Fibroblast of lung (primary cell): ENCODE results near the gene CNKSR3. TPM values are rescaled to one million over a fixed set of nuclear protein-coding genes. Genes with fewer than 3 reads are reported as not detected.

Experiments
- DNase-seq, 2 donors: peaks; one replicate each; pipeline versions ENCODE4 v3.0.0 to v3.0.0-alpha.2; 2010; ENCODE audit warnings: low read depth in 2 of 2
- H2AFZ ChIP-seq: 2 replicates; pipeline ENCODE4 v1.5.1; 2012; ENCODE audit warnings: low read length, control low read depth, inconsistent platforms
- H3K27ac ChIP-seq: 2 replicates; pipeline ENCODE4 v1.5.1; 2011; ENCODE audit warnings: low read length, control low read depth; ENCODE audit not compliant: insufficient read depth
- H3K27me3 ChIP-seq: 2 replicates; pipeline ENCODE4 v1.5.1; 2011; ENCODE audit warnings: mild to moderate bottlenecking, low read length; ENCODE audit not compliant: control insufficient read depth, insufficient read depth
- H3K36me3 ChIP-seq: 2 replicates; pipeline ENCODE4 v1.5.1; 2011; ENCODE audit warnings: low read length; ENCODE audit not compliant: control insufficient read depth, insufficient read depth
- H3K4me1 ChIP-seq: 2 replicates; pipeline ENCODE4 v1.5.1; 2011; ENCODE audit warnings: low read length; ENCODE audit not compliant: control insufficient read depth, insufficient read depth; ENCODE audit errors: extremely low read depth
- H3K4me2 ChIP-seq: 2 replicates; pipeline ENCODE4 v1.5.1; 2011; ENCODE audit warnings: low read length, control low read depth; ENCODE audit not compliant: insufficient read depth; ENCODE audit errors: extremely low read depth
- H3K4me3 ChIP-seq, 4 experiments: fragments of 200-600 bp in 1 of 4; sonication (generic) in 1 of 4; replicated peaks in 1 of 4; 2 replicates each; pipeline ENCODE4 v1.5.1; 2011 to 2016; ENCODE audit warnings: low read length in 4 of 4, low read depth in 3 of 4, mild to moderate bottlenecking in 3 of 4, control low read depth in 2 of 4, inconsistent platforms in 1 of 4, mixed read lengths in 1 of 4; ENCODE audit not compliant: insufficient read depth in 1 of 4; ENCODE audit errors: control extremely low read depth in 1 of 4
- H3K79me2 ChIP-seq: 2 replicates; pipeline ENCODE4 v1.5.1; 2012; ENCODE audit warnings: mild to moderate bottlenecking, low read length, inconsistent platforms; ENCODE audit not compliant: control insufficient read depth, insufficient read depth
- H3K9ac ChIP-seq: 2 replicates; pipeline ENCODE4 v1.5.1; 2011; ENCODE audit warnings: mild to moderate bottlenecking, low read length, control low read depth; ENCODE audit not compliant: insufficient read depth
- H3K9me3 ChIP-seq: 2 replicates; pipeline ENCODE4 v1.5.1; 2012; ENCODE audit warnings: low read depth, low read length; ENCODE audit not compliant: control insufficient read depth, insufficient read depth
- H4K20me1 ChIP-seq: 2 replicates; pipeline ENCODE4 v1.5.1; 2011; ENCODE audit warnings: low read length; ENCODE audit not compliant: control insufficient read depth, insufficient read depth; ENCODE audit errors: extremely low read depth
- CTCF ChIP-seq, 2 donors: IDR thresholded peaks in 1 of 2; conservative IDR thresholded peaks in 1 of 2; 1 replicate in 1 of 2; 2 replicates in 1 of 2; pipeline ENCODE4 v1.5.1; 2011 to 2012; ENCODE audit warnings: low read length in 2 of 2, control low read depth in 1 of 2, inconsistent platforms in 1 of 2, low read depth in 1 of 2, mild to moderate bottlenecking in 1 of 2
- EZH2 ChIP-seq: IDR thresholded peaks from 2 replicates; pipeline ENCODE4 v1.5.1; 2012; ENCODE audit warnings: low read length, control low read depth, mild to moderate bottlenecking; ENCODE audit errors: missing control alignments
- polyA plus RNA-seq, 2 donors: library from polyadenylated mRNA; depleted of rRNA in 1 of 2; stranded (reverse) in 1 of 2; unstranded in 1 of 2; fragments of >200 nt; gene quantifications; 2 replicates each; pipeline ENCODE4 v1.2.1, GENCODE V29; 2011 to 2012; ENCODE audit warnings: missing spikeins in 1 of 2
- total RNA-seq: library from RNA; depleted of rRNA; stranded (reverse); fragments of >200 nt; gene quantifications from 2 replicates; pipeline ENCODE4 v1.2.1, GENCODE V29; 2014

CNKSR3 gene
- total and polyA plus RNA-seq, 2 donors (not counting 1 experiment from before 2014, with no cell fraction given), result 5.5 to 14.0 TPM

GRCh38 chr6:154430481-154430919 lies 80.0 kb downstream of the CNKSR3 start:
- Histone ChIP-seq H3K4me1 (peaks cover 2% of the 10 kb centered on the region), H3K79me2 (no peaks in the 10 kb centered on the region), H3K9me3 (no peaks in the 10 kb centered on the region), H4K20me1 (no peaks in the 10 kb centered on the region), H3K4me3 (no peak overlapping the region), H3K27ac (no peak overlapping the region), H3K27me3 (no peaks in the 10 kb centered on the region), H3K9ac (no peak overlapping the region), H3K4me2 (no peak overlapping the region), H3K36me3 (peaks cover 4% of the 10 kb centered on the region), H2AFZ (no peak overlapping the region)
- TF ChIP-seq CTCF (conservative IDR thresholded peaks at IDR 0.05 in 1 of 2, IDR thresholded peaks at IDR 0.05 in 1 of 2; ENCODE audit: low read depth in 1 of 2, low read length in 2 of 2), result no peak
- no peak for TF ChIP-seq EZH2
- DNase-seq, result no peak

DNA sequence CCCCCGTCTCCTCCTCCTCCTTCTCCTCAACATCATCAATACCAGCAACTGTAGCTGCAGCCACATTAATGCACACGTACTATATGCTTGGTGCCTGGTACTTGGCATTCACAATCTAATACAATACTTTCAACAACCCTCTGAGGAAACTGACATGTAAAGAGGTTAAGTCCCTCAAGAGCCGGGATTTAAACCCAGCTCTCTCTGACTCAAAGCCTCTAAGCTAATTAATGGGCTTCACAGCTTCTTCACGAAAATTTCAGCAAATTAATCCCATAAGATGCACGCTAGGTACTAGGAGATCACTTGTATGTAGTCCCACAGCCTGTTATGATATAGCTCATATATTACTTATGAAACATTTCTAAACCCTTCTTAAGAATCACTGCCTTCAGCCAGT lies 80.8 kb downstream of the CNKSR3 start:
- TF ChIP-seq CTCF (conservative IDR thresholded peaks at IDR 0.05 in 1 of 2, IDR thresholded peaks at IDR 0.05 in 1 of 2; ENCODE audit: low read depth in 1 of 2, low read length in 2 of 2) (no peak), EZH2 (no peak)
- H2AFZ ChIP-seq, result no peak overlapping the region
- H3K4me1 ChIP-seq, result peaks cover 2% of the 10 kb centered on the region
- H3K9me3 ChIP-seq, result no peaks in the 10 kb centered on the region
- H3K36me3 ChIP-seq, result peaks cover 2% of the 10 kb centered on the region
- no peak overlapping the region for H3K4me3 ChIP-seq
- no peak overlapping the region for H3K27ac ChIP-seq
- H3K9ac ChIP-seq, result no peak overlapping the region
- DNase-seq, result no peak
- no peaks in the 10 kb centered on the region for H3K79me2 ChIP-seq
- no peak overlapping the region for H3K4me2 ChIP-seq
- H4K20me1 ChIP-seq, result no peaks in the 10 kb centered on the region
- no peaks in the 10 kb centered on the region for H3K27me3 ChIP-seq

DNA sequence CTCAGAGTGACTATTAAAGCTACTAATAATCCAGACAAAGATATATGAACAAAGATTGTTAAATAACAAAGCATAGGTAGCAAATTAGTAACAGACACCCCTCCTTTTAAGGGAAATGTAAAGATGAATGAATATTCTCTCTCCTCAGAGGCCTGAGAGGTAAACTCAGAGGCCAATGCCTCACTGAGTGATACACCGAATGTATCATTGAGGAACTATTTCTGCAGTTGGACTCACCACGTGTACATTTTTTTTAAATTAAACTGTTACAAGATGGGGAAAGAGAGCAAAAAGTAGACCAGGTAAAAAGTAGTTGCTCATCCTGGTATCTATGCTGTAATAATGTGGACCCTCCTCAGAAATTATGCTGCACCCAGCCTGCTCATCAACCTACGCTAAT lies 81.6 kb downstream of the CNKSR3 start:
- H3K9ac ChIP-seq, result no peak overlapping the region
- no peaks in the 10 kb centered on the region for H3K27me3 ChIP-seq
- peak in 1 of 2 donors; percentile 48 for DNase-seq
- H3K4me3 ChIP-seq, result no peak overlapping the region
- peaks cover 2% of the 10 kb centered on the region for H3K36me3 ChIP-seq
- H3K4me1 ChIP-seq, result peaks cover 2% of the 10 kb centered on the region
- no peaks in the 10 kb centered on the region for H4K20me1 ChIP-seq
- no peak overlapping the region for H2AFZ ChIP-seq
- no peak overlapping the region for H3K4me2 ChIP-seq
- no peaks in the 10 kb centered on the region for H3K9me3 ChIP-seq
- no peaks in the 10 kb centered on the region for H3K79me2 ChIP-seq
- H3K27ac ChIP-seq, result no peak overlapping the region
- TF ChIP-seq CTCF (conservative IDR thresholded peaks at IDR 0.05 in 1 of 2, IDR thresholded peaks at IDR 0.05 in 1 of 2; ENCODE audit: low read depth in 1 of 2, low read length in 2 of 2) (no peak), EZH2 (no peak)
